Gastroesophageal sphincter (tissue), 2 donors: Measurements from ENCODE around the gene PFKFB4.

Experiments used
- EP300 ChIP-seq: sonication (generic); formaldehyde crosslinking; IDR thresholded peaks from one replicate; pipeline ENCODE4 v1.6.1; 2017; ENCODE audit warnings: antibody characterized with exemption, mild to moderate bottlenecking
- POLR2AphosphoS5 ChIP-seq: sonication (generic); formaldehyde crosslinking; IDR thresholded peaks from one replicate; pipeline ENCODE4 v1.6.1; 2017; ENCODE audit warnings: antibody characterized with exemption

DNA sequence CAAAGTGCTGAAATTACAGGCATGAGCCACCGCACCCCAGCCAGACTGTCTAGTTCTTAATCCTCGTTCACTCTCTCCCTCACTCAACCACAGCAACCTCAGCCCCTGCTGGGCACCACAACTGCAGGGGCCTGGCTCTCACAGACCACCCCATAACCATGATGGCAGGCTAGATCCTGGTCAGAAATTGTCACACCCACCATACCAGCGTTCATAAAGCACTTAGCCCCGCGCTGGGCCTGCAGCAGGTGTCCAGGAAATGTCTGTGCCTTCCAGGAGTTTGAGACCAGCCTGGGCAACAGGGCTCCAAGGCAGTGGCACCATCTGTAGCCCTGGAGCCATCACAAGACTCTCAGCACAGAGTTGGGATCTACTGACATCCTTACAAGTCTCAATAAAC, 54.5 kb downstream of the PFKFB4 start:
- TF ChIP-seq EP300 (no peak), POLR2AphosphoS5 (no peak)
